ENCODE measurements around the gene SAMD1.

The SAMD1 gene

DNA sequence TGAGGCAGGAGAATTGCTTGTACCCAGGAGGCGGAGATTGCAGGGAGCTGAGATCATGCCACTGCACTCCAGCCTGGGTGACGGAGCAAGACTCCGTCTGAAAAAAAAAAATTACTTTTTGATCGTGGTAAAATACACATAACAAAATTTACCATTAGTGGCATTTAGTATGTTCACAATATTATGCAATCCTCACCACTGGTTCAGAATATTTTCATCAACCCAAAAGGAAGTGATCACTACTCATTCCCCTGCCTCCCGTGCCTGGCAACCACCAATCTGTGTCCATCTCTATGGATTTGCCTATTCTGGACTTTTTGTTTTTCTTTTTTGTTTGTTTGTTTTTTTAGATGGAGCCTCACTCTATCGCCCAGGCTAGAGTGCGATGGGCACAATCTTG lies 27.4 kb downstream of the SAMD1 start:
- no peak for TF ChIP-seq FOXP2 (optimal IDR thresholded peaks at IDR 0.05; ENCODE audit: control extremely low read depth, extremely low read length, insufficient read depth)
- TF ChIP-seq POLR2AphosphoS5 (IDR thresholded peaks at IDR 0.05; ENCODE audit: borderline replicate concordance, low read depth, low read length), result no peak
- no peak for TF ChIP-seq EZH2 (IDR thresholded peaks at IDR 0.05)
- Histone ChIP-seq H3K4me3 (no peak overlapping the region), H3K27ac (no peak overlapping the region), H3K36me3 (ENCODE audit: insufficient read depth, low read length) (no peaks in the 10 kb centered on the region), H3K9me3 (ENCODE audit: low read depth, low read length) (no peaks in the 10 kb centered on the region), H3K9ac (ENCODE audit: insufficient read length) (no peak overlapping the region)
- no peak for DNase-seq (ENCODE audit: low read depth, low spot score)

DNA sequence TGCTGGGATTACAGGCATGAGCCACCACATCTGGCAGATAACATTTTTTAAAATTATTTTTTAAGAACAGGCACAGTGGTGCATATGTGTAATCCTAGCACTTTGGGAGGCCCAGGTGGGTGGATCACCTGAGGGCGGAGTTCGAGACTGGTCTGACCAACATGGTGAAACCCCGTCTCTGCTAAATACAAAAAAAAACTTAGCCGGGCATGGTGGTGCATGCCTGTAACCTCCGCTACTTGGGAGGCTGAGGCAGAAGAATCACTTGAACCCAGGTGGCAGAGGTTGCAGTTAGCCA lies 28.0 kb downstream of the SAMD1 start:
- Histone ChIP-seq H3K36me3 (ENCODE audit: insufficient read depth, low read length) (no peaks in the 10 kb centered on the region), H3K4me3 (no peak overlapping the region), H3K9ac (ENCODE audit: insufficient read length) (no peak overlapping the region), H3K9me3 (ENCODE audit: low read depth, low read length) (no peaks in the 10 kb centered on the region), H3K27ac (no peak overlapping the region)
- no peak for TF ChIP-seq POLR2AphosphoS5 (IDR thresholded peaks at IDR 0.05; ENCODE audit: borderline replicate concordance, low read depth, low read length)
- no peak for TF ChIP-seq FOXP2 (optimal IDR thresholded peaks at IDR 0.05; ENCODE audit: control extremely low read depth, extremely low read length, insufficient read depth)
- no peak for TF ChIP-seq EZH2 (IDR thresholded peaks at IDR 0.05)
- no peak for DNase-seq (ENCODE audit: low read depth, low spot score)

DNA sequence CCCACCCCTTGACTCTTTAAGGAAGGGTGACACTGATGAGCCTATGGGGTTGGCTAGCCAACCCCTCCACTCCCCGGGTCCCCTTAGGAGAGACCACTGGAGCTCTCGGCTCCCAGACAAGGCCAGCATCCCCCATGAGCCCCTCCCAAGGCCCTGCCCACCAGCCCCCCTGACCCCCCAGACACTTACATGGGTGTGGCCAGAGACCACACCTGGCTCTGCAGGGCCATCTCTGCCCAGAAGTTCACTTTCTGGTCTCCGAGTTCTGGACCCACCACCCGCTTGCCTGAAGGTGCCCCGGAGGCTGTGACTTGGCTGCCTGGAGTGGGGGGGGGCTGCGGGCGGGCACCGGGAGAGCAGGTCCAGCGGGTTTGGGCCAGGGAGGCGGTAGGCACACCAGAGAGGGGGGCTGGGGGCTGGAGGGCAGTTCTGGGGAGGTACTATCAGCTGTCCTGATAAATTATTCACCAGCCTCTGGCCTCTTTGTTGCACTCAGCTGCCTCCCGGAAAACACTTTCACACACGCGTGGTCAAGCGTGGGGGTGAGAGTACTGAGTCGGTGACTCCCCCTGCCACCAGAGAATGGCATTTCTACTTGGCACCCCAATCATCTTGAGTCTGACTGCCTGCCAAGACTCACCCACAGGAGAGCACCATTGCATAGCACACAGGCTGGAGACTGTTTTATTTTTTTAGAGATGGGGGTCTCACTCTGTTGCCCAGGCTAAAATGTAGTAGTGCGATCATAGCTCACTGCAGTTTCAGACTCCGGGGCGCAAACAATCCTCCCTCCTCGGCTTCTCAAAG lies 28.6 kb downstream of the SAMD1 start, which contains the start of gene PALM3:
PALM3 (minus strand) TSS at position 326 of the 807 bp plus-strand sequence; CDS start at position 230, 96 bp downstream.
- Histone ChIP-seq H3K9me3 (ENCODE audit: low read depth, low read length) (no peaks in the 10 kb centered on the region), H3K27ac (no peak within 1 kb of the TSS), H3K4me3 (no peak within 1 kb of the TSS), H3K9ac (ENCODE audit: insufficient read length) (no peak within 1 kb of the TSS), H3K36me3 (ENCODE audit: insufficient read depth, low read length) (no peaks in the 10 kb centered on the region)
- TF ChIP-seq EZH2 (IDR thresholded peaks at IDR 0.05) (no peak), POLR2AphosphoS5 (IDR thresholded peaks at IDR 0.05; ENCODE audit: borderline replicate concordance, low read depth, low read length) (no peak), FOXP2 (optimal IDR thresholded peaks at IDR 0.05; ENCODE audit: control extremely low read depth, extremely low read length, insufficient read depth) (no peak)
- no peak for DNase-seq (ENCODE audit: low read depth, low spot score)

DNA sequence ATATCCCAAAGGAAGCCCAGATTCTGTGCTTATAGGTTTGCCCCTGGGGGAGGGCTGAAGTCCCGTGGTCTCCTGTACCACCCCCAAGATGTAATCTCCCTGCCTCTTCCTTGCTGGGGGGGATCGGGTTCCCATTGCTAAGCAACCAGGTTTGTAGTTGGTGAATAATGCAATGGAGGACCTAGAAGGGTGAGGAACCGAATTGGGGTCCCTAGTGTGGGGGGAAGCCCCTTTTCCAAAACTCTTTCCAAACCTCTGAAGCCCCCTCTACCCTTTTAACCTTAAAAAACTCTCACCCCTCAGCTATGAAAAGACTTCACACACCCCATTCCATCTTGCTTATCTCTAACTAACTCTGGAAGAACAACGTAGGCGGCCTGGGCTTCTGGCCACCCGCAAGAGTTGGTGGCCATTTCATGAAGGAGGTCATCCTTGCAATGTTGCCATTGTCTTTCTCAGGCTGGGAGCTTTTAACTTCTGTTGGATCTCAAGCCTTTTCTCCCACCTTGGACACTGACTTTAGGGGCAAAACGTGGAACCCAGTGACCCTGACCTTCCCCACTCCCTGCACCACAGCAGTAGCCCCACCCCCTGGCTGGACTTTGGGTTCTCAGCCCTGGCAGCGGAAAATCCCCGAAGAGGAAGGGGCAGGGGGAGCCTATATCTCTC lies 29.3 kb downstream of the SAMD1 start:
- no peak overlapping the region for H3K9ac ChIP-seq (ENCODE audit: insufficient read length)
- H3K9me3 ChIP-seq (ENCODE audit: low read depth, low read length), result no peaks in the 10 kb centered on the region
- no peak for DNase-seq (ENCODE audit: low read depth, low spot score)

DNA sequence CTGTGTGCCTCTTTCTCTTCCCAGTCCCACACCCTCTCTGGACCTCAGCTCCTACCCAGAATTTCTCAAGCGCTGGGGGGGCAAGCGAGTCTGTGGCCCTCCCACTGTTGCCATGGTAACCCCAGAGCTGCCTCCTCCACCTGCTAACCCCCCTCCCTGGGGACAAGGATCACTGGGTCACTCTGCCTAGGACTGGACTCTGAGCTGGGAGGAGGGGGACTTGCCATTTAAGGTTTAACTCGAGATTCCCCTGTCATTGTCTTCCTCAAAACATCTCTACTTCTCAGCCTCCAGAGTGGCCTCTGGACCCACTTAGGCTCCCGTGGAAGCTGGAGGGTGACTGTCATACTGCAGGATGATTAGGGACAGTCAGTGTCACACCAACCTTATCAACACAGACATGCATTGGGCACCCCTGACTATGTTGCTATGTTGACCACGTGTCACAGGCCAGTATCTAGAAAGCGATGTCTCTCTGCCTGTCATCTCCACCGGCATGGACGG lies 30.8 kb downstream of the SAMD1 start:
- Histone ChIP-seq H3K9me3 (ENCODE audit: low read depth, low read length) (no peaks in the 10 kb centered on the region), H3K27ac (no peak overlapping the region), H3K9ac (ENCODE audit: insufficient read length) (no peak overlapping the region), H3K4me3 (no peak overlapping the region), H3K36me3 (ENCODE audit: insufficient read depth, low read length) (0 out of 2 replicates have a peak, but pooled peaks cover 2% of the 10 kb centered on the region)
- TF ChIP-seq FOXP2 (optimal IDR thresholded peaks at IDR 0.05; ENCODE audit: control extremely low read depth, extremely low read length, insufficient read depth), result no peak
- TF ChIP-seq EZH2 (IDR thresholded peaks at IDR 0.05), result no peak
- TF ChIP-seq POLR2AphosphoS5 (IDR thresholded peaks at IDR 0.05; ENCODE audit: borderline replicate concordance, low read depth, low read length), result no peak
- DNase-seq (ENCODE audit: low read depth, low spot score), result no peak

More for the DNA sequence above, 29.3 kb downstream of the SAMD1 start:
- TF ChIP-seq EZH2 (IDR thresholded peaks at IDR 0.05) (no peak), FOXP2 (optimal IDR thresholded peaks at IDR 0.05; ENCODE audit: control extremely low read depth, extremely low read length, insufficient read depth) (no peak), POLR2AphosphoS5 (IDR thresholded peaks at IDR 0.05; ENCODE audit: borderline replicate concordance, low read depth, low read length) (no peak)
- H3K4me3 ChIP-seq, result no peak overlapping the region
- H3K36me3 ChIP-seq (ENCODE audit: insufficient read depth, low read length), result no peaks in the 10 kb centered on the region
- no peak overlapping the region for H3K27ac ChIP-seq

DNA sequence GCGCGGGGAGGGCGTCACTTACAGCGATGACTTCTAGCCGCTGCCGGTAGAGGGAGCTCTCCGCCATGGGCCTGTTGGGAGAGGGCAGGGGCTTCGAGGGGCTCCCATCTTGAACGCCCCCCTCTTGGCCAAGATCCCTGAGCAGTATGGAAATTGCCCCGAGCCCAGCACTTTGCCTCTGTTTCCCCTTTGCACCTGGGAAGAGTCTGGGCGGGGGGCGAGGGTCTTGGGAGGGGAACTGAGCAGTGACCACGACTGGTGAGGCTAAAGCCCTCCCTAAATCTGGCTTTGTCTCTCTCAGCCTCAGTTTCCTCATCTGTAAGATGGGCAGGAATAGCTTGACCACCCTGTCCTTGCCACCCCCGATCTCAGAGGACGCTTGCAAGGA lies 31.5 kb downstream of the SAMD1 start:
- no peak overlapping the region for H3K27ac ChIP-seq
- peaks cover 2% of the 10 kb centered on the region; the same call in 1 of the 2 replicates for H3K36me3 ChIP-seq (ENCODE audit: insufficient read depth, low read length)
- no peak for TF ChIP-seq EZH2 (IDR thresholded peaks at IDR 0.05)
- TF ChIP-seq FOXP2 (optimal IDR thresholded peaks at IDR 0.05; ENCODE audit: control extremely low read depth, extremely low read length, insufficient read depth), result no peak
- TF ChIP-seq POLR2AphosphoS5 (IDR thresholded peaks at IDR 0.05; ENCODE audit: borderline replicate concordance, low read depth, low read length), result no peak
- H3K9ac ChIP-seq (ENCODE audit: insufficient read length), result no peak overlapping the region
- no peaks in the 10 kb centered on the region for H3K9me3 ChIP-seq (ENCODE audit: low read depth, low read length)
- H3K4me3 ChIP-seq, result no peak overlapping the region
- DNase-seq (ENCODE audit: low read depth, low spot score), result no peak

DNA sequence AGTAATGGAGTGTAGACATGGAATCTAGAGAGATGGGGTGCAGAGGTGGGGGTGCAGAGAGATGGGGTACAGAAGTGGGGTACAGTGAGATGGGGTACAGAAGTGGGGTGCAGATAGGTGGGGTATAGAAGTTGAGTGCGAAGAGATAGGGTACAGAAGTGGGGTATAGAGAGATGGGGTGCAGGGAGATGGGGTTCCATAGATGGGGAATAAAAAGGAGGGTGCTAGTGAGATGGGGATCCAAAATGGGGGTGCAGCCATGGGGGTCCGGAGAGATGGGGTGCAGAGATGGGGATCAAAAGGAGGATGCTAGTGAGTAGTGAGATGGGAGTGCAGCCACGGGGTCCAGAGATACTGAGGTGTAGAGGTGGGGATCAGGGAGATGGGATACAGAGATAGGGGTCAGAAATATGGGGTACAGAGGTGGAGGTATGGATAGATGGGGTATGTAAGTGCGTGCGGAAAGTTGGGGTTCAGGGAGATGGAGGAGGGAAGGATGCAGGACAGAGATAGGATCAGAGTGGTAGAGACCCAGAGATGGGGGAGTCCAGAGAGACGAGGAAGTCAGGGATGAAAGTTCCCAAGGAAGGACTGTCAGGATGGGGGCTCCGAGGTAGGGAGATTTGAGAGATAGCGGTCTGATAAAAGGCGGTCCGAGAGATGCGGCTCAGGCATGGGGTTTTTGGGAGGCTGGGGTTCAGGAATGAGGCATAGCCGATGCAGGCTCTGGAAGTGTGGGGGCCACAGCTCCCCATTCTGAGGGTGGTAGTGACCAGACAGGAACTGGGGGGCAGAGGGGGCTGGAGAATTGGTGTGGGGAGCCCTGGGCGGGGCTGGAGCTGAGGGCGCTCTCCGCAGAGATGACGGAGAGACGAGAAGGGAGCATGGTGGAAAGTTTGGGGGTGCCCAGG lies 32.1 kb downstream of the SAMD1 start:
- TF ChIP-seq POLR2AphosphoS5 (IDR thresholded peaks at IDR 0.05; ENCODE audit: borderline replicate concordance, low read depth, low read length) (no peak), EZH2 (IDR thresholded peaks at IDR 0.05) (no peak), FOXP2 (optimal IDR thresholded peaks at IDR 0.05; ENCODE audit: control extremely low read depth, extremely low read length, insufficient read depth) (no peak)
- H3K9me3 ChIP-seq (ENCODE audit: low read depth, low read length), result no peaks in the 10 kb centered on the region
- no peak for DNase-seq (ENCODE audit: low read depth, low spot score)
- no peak overlapping the region for H3K27ac ChIP-seq
- peaks cover 4% of the 10 kb centered on the region; the same call in 1 of the 2 replicates for H3K36me3 ChIP-seq (ENCODE audit: insufficient read depth, low read length)
- no peak overlapping the region for H3K9ac ChIP-seq (ENCODE audit: insufficient read length)
- H3K4me3 ChIP-seq, result peak overlapping the region; percentile 84
